OCI-LY3 (cell line): Measurements from ENCODE around the gene PDLIM5.

Experiments used
- EZH2phosphoT487 ChIP-seq: fragments of 200-600 bp; shearing (Covaris generic); IDR thresholded peaks from 2 replicates; pipeline ENCODE4 v1.6.1; 2018; ENCODE audit warnings: antibody characterized with exemption, mixed run types, low read depth
- TF ChIP-seq, protein P1 (sequence below): fragments of 200-600, 300-600 bp; sonication (generic); IDR thresholded peaks from 2 replicates; pipeline ENCODE4 v1.5.1; 2014; ENCODE audit warnings: antibody characterized with exemption, low read length, low read depth

DNA sequence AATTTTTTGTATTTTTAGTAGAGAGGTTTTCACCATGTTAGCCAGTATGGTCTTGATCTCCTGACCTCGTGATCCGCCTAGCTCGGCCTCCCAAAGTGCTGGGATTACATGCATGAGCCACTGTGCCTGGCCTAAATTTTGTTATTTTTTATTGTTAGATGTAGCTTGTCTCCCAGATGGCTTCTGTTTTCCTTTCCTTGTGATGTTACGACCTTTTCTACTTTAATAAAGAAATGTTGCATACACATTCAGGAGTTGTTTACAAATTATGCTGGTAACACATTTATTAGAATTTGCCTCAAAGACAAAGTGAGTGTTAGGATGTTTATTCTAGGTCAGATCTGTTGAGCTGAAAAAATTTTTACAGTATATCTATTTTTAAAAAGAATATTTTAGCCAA lies 18.4 kb downstream of the PDLIM5 start:
- TF ChIP-seq, protein P1, sequence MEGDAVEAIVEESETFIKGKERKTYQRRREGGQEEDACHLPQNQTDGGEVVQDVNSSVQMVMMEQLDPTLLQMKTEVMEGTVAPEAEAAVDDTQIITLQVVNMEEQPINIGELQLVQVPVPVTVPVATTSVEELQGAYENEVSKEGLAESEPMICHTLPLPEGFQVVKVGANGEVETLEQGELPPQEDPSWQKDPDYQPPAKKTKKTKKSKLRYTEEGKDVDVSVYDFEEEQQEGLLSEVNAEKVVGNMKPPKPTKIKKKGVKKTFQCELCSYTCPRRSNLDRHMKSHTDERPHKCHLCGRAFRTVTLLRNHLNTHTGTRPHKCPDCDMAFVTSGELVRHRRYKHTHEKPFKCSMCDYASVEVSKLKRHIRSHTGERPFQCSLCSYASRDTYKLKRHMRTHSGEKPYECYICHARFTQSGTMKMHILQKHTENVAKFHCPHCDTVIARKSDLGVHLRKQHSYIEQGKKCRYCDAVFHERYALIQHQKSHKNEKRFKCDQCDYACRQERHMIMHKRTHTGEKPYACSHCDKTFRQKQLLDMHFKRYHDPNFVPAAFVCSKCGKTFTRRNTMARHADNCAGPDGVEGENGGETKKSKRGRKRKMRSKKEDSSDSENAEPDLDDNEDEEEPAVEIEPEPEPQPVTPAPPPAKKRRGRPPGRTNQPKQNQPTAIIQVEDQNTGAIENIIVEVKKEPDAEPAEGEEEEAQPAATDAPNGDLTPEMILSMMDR: no peak
- no peak for TF ChIP-seq EZH2phosphoT487
